GM19463 (cell line): ENCODE data around the gene CTTN.
A peak's percentile ranks its signal among the peaks of the same experiment; 100 is the strongest.
"Not testable (repeated sequence)": the region's sequence is repeated elsewhere in the genome, so short reads cannot be mapped to it uniquely, and the experiment has no call there.

Source experiments
- ATAC-seq: cut with Tn5 transposase; IDR thresholded peaks from one replicate; pipeline ENCODE4 v1.9.1; 2021; ENCODE audit warnings: mild to moderate bottlenecking, moderate library complexity; ENCODE audit not compliant: unreplicated experiment

The CTTN gene

DNA sequence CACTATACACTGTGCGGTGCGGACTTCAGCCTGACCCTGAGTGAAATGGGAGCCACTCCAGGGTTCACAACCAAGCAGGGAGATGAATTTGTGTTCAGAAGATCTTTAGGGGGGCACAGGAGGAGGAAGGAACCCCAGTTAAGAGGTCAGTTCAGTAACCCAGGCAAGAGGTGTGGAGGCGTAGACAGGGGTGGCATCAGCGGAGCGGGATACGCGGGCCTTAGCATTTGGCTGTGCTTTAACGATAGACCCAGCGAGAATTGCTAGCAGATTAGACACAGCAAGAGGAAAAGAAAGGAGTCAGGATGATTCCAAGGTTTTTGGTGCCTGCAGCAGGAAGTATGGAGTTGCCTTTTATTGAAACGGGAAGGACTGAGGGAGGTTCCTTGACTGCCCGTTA, 46.8 kb downstream of the CTTN start:
- no peak for ATAC-seq

DNA sequence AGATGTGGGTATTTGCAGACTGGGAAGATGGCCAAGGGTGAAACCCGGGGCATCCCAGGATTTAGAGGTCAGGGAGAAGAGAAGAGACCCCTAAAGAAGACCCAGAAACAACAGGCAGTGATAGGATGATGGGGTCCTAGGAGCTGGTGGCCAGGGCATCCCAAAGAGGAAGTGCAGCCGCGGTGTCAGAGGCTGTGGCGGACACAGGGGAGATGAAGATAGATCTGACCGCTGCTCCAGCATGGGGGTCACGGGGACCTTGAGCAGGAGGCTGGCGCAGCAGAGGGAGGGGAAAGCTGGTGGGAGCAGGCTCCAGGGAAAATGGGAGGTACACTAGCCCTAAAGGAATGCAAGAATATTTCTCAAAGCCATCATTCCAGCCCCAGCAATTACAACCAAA, 47.3 kb downstream of the CTTN start:
- no peak for ATAC-seq

DNA sequence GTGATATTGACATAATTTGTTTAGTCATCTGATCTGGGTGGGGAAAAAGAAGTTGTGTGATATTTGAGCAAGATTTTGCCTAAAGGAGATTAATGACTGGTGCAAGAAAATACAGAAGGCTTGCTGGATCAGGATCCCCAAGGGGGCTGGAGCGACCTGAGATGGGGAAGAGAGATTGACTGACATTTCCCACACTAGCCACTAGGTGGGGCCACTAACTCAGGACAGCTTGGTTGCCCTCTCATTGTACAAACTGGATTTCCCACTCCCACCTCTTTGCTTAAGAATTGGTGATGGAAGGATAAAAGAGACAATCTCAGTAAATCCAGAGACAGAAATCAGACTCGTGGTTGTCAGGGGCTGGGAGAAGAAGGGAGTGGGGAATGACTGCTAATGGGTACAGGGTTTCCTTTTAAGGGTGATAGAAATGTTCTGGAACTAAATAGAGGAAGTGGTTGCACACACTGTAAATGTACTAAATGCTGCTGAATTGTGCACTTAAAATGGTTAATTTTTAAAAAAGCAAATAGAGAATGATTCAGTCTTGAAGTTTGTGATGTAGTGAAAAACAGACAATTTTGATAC, 50.7 kb downstream of the CTTN start:
- ATAC-seq = no peak

GRCh38 chr11:70454197-70454767, 56.0 kb downstream of the CTTN start:
- no peak for ATAC-seq

DNA sequence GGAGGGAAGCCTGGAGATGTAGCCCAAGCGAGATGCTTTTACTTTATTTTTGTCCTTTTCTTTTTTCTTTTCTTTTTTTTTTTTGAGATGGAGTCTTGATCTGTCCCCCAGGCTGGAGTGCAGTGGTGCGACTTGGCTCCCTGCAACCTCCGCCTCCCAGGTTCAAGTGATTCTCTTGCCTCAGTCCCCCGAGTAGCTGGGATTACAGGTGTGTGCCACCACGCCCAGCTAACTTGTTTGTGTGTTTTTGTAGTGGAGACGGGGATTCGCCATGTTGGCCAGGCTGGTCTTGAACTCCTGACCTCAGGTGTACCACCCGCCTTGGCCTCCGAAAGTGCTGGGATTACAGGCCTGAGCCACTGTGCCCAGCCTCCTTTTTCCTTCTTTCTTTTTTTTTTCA, 56.5 kb downstream of the CTTN start:
- not testable (repeated sequence) for ATAC-seq

DNA sequence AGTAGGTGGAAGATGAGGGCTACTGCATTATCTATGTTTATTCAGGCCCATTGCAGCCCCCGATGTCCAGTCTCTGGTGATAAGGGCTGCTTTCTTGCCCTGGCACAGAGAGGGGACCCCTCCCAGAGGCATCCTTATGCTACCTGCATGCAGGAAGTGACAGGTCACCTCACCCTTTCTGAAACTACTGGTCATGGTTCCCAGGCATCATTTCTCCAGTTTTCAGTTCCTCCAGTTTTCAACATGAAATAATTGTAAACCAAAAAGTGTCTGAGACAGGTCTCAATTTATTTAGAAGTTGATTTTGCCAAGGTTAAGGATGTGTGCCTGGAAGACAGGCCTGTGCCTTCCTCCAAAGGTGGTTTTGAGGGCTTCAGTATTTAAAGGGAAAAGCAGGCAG, 57.0 kb downstream of the CTTN start:
- ATAC-seq = no peak

GRCh38 chr11:70456921-70457532, 58.7 kb downstream of the CTTN start:
- ATAC-seq = no peak

DNA sequence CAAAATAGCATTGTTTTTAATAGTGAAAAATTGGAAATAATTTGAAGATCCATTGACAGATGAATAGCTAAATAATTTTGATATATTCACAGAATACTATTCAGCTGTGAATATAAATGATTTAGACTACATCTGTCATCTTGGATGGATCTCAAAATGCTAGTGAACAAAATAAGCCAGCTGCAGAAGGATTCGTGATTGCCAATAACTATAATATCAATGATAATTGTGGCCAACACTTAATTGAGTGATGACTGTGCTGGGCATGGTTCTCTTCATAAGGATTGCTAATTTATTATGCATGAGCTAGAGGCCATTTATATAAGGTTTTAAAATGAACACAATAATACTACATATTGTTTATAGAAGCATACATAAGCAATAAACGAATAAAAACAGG, 60.4 kb downstream of the CTTN start:
- no peak for ATAC-seq

DNA sequence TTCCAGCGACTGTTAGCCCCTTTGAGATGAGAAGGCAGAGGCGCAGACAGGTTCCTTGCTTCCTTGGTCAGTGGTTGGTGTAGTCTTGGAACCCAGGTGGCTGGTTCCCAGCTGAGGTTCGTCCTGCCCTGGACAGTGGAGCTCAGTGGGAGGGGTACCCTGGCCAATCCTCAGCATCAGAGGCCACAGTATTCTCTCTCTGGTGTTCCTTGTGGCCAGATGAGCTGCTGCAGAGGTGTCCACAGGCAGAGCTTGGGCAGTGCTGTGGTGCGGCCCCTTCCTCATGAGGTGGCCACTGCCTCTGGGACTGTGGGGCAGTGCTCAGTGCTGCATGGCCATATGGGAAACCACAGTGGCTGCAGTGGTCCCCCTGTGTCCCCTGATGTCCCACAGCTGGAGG, 61.8 kb downstream of the CTTN start:
- no peak for ATAC-seq

GRCh38 chr11:70460964-70461363, 62.6 kb downstream of the CTTN start:
- ATAC-seq = no peak

- ATAC-seq = no peak
Measured at GRCh38 chr11:70462818-70463477, 64.6 kb downstream of the CTTN start.

DNA sequence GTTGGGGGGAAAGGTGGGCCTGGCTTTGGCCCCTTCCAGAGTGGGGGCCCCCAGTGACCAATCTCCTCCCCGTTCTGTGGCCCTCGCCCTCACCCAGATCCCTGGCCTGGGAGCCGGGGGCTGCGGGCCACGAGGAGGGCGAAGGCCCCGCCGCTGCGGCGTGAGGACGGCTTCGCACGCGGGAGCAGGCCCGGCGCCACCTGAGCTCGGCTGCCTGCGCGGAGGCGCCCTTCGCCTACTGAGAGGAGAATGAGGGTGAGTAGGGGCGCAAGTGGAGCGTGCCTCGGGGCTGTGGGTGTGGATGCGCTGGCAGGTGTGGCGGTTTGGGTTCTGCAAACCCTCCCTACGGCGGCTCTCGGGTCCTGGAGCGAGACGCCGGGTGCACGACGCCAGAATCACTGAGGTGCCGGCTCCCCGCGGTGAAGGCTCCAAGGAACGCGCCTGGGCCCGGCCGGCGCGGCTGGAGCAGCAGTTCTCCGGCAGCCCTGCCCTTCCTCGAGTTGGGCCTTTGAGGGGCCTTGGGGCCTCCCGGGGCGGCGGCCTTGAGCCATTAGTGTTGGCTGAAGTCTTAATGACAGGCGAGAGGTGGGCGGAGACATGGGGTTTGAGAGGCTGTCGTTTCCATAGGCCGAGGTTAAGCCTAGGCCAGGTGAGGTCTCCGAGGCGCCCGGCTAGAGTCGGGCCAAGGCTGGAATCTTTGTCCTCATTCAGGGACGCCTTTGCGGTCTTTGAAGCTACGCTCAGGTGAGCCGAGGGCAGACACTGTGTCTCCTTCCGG, 65.3 kb downstream of the CTTN start:
- ATAC-seq = no peak

- ATAC-seq = no peak
Measured at GRCh38 chr11:70464509-70465361, 66.4 kb downstream of the CTTN start.

DNA sequence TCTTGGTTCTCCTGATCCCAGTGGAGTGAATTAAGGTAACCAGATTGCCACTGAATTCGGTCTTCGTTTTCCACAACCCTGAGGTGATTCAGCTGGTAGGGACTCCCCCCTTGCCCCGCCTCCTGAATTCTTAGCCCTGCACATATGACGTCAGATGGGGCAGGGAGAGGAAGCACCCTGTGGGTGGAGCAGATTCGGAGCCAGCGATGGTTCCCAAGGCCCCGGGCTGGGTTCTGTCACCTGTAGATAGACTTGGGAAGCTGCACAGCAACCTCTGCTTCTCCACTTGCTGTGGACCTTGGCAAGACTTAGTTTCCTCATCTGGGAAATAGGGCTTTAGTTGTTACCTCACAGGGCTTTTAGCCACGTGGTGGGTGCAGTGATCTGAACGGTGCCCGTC, 67.8 kb downstream of the CTTN start:
- ATAC-seq = no peak

DNA sequence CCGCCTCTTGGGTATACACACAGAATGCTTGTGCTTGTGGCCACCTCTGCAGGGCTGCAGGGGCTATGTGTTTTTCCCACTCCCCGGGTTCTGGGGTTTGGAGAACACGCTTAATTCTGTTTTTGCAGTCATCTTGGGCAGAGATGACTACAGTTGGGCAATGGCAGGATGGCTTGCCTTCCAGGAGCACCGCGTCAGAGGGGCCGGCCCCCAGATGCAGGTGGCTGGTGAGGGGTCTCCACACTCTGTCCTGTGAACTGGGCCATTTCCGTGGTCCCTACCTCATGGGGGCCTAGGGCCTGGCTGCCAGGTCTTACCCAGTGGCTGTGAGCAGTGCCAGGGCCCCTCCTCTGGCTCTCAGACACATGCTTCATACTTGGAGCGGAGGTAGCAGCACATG, 68.3 kb downstream of the CTTN start:
- no peak for ATAC-seq

DNA sequence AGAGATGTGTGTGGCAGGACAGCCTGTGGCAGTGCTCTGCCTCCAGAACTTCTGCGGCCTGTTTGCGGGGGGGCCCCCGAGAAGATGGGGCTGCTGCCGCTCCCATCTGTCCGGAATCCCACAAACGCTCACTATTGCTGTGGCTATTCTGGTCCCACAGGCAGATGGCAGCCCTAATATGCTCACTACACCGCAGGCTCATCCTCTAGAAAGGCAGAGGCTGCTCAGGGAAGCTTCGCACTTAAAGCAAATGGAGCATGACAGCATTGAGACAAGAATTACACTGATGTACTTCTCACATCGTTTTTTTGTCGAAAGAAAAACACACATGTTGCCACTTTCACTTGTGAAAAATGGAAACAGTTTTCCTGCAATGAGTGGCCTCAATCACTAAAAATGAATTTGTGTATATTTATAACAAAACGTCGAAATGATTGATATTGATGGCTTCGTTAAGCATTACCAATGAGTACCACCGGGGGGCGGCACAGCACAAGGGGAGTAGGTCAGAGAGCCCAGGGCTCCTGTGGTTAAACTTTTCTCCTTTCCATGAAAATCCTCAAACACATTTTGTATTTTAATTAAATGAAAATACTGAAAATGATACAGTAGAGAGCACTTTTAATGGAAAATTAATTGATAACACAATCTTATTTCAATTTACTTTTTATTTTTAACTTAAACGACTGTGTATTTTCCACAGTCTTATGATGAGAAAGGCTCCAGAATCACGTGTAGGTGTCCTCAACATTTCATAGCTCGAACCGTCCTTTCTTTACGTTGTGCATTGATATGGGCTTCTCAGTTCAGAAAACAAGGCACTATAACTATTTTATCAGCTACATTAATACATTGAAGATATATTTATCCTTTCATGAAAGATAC, 69.1 kb downstream of the CTTN start:
- no peak for ATAC-seq

GRCh38 chr11:70468256-70469195, 70.2 kb downstream of the CTTN start:
- no peak for ATAC-seq

DNA sequence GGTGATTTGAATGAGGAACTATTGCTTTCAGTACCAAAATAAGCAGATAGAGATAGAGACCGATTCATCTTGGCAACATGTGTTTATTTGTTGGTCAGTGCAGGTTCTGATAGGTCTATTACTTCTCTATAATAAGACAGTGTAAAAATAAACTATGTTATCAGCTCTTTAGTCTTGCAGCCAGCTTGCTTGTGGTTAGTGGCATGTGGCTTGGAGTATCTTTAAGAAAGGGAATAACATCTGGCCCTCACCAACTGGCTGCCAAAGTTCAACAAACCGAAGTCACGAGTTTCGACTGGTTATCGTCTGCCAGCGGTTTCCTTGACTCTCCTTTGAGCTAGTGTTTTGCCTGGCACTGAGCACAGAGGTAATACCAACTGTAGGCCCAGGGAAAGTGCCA, 71.8 kb downstream of the CTTN start:
- peak; percentile 64 for ATAC-seq

GRCh38 chr11:70471254-70471653, 72.9 kb downstream of the CTTN start:
- no peak for ATAC-seq
